Astrocyte (in vitro differentiated cells and primary cell): ENCODE results near the gene CHST3. TPM values are rescaled to one million over a fixed set of nuclear protein-coding genes. Genes with fewer than 3 reads are reported as not detected.

Experiments
- DNase-seq: peaks from one replicate; pipeline ENCODE4 v3.0.0-alpha.2; 2010; ENCODE audit warnings: low read depth
- FAIRE-seq: peaks from 2 replicates; lab custom pipeline; 2011; peaks lifted over from hg19 to GRCh38; lab: Jason Lieb, UNC
- H2AFZ ChIP-seq: 2 replicates; pipeline ENCODE4 v1.6.0; 2012; ENCODE audit warnings: low read depth, low read length, inconsistent platforms
- H3K27ac ChIP-seq: 2 replicates; pipeline ENCODE4 v1.5.1; 2011; ENCODE audit warnings: low read depth, low read length, inconsistent platforms
- H3K27me3 ChIP-seq: 2 replicates; pipeline ENCODE4 v1.6.0; 2011; ENCODE audit warnings: low read length, inconsistent platforms; ENCODE audit not compliant: insufficient read depth
- H3K36me3 ChIP-seq: 2 replicates; pipeline ENCODE4 v1.5.1; 2011; ENCODE audit warnings: low read length, inconsistent platforms; ENCODE audit not compliant: insufficient read depth
- H3K4me1 ChIP-seq: 2 replicates; pipeline ENCODE4 v1.5.1; 2011; ENCODE audit warnings: low read length, inconsistent platforms; ENCODE audit not compliant: insufficient read depth
- H3K4me2 ChIP-seq: 2 replicates; pipeline ENCODE4 v1.6.0; 2012; ENCODE audit warnings: low read length, inconsistent platforms
- H3K4me3 ChIP-seq: 2 replicates; pipeline ENCODE4 v1.5.1; 2011; ENCODE audit warnings: low read depth, mild to moderate bottlenecking, low read length, inconsistent platforms; ENCODE audit not compliant: insufficient read depth
- H3K79me2 ChIP-seq: 2 replicates; pipeline ENCODE4 v1.6.0; 2012; ENCODE audit warnings: mild to moderate bottlenecking, low read length, inconsistent platforms; ENCODE audit not compliant: insufficient read depth
- H3K9ac ChIP-seq: 2 replicates; pipeline ENCODE4 v1.6.0; 2012; ENCODE audit warnings: mild to moderate bottlenecking, low read length, inconsistent platforms
- H3K9me3 ChIP-seq: 2 replicates; pipeline ENCODE4 v1.5.1; 2012; ENCODE audit warnings: low read depth, mild to moderate bottlenecking, low read length, inconsistent platforms; ENCODE audit not compliant: insufficient read depth
- H4K20me1 ChIP-seq: 2 replicates; pipeline ENCODE4 v1.6.0; 2012; ENCODE audit warnings: low read length, inconsistent platforms; ENCODE audit not compliant: insufficient read depth
- H3K27ac Mint-ChIP-seq: one replicate; pipeline ENCODE4 v1.8.0; 2021; ENCODE audit warnings: mild to moderate bottlenecking, mixed read lengths; ENCODE audit not compliant: unreplicated experiment
- H3K27me3 Mint-ChIP-seq: one replicate; pipeline ENCODE4 v1.8.0; 2021; ENCODE audit warnings: low read depth, mixed read lengths; ENCODE audit not compliant: unreplicated experiment
- H3K36me3 Mint-ChIP-seq: one replicate; pipeline ENCODE4 v1.8.0; 2021; ENCODE audit warnings: low read depth, mixed read lengths; ENCODE audit not compliant: unreplicated experiment
- H3K4me1 Mint-ChIP-seq: one replicate; pipeline ENCODE4 v1.8.0; 2021; ENCODE audit warnings: low read depth, mixed read lengths; ENCODE audit not compliant: unreplicated experiment
- H3K4me3 Mint-ChIP-seq: one replicate; pipeline ENCODE4 v1.8.0; 2021; ENCODE audit warnings: mild to moderate bottlenecking, moderate library complexity, mixed read lengths; ENCODE audit not compliant: unreplicated experiment
- H3K9me3 Mint-ChIP-seq: one replicate; pipeline ENCODE4 v1.8.0; 2021; ENCODE audit warnings: mild to moderate bottlenecking, mixed read lengths; ENCODE audit not compliant: unreplicated experiment
- CTCF ChIP-seq: IDR thresholded peaks from 2 replicates; pipeline ENCODE4 v1.5.1; 2011; ENCODE audit warnings: low read depth, mild to moderate bottlenecking, inconsistent platforms, low read length, moderate library complexity; ENCODE audit not compliant: insufficient read depth
- EZH2 ChIP-seq: IDR thresholded peaks from 2 replicates; pipeline ENCODE4 v1.6.1; 2012; ENCODE audit warnings: mild to moderate bottlenecking, low read length, inconsistent platforms; ENCODE audit not compliant: insufficient read depth
- total RNA-seq: library from RNA; stranded (reverse); gene quantifications from 2 replicates; pipeline ENCODE4 v1.2.1, GENCODE V29; 2021

CHST3 gene
- total RNA-seq, 1 donor from 2014 or later = 43.5 TPM

DNA sequence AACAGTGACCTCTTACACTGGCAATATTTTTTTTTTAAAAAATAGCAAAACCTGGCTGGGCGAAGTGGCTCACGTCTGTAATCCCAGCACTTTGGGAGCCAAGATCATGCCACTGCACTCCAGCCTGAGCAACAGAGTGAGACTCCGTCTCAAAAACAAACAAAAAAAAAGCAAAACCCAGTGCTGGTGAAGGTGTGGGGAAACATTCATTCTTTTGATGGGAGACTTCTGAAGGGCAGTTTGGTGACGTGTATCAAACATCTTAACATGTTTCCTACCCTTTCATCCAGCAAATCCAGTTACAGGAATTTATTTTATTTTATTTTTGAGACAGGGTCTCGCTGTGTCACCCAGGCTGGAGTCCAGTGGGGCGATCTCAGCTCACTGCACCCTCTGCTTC lies 58.0 kb downstream of the CHST3 start:
- H4K20me1 ChIP-seq = no peaks in the 10 kb centered on the region
- Mint-ChIP-seq H3K27ac (no peak overlapping the region), H3K4me3 (no peak overlapping the region), H3K36me3 (no peaks in the 10 kb centered on the region), H3K27me3 (no peaks in the 10 kb centered on the region), H3K4me1 (peaks cover 12% of the 10 kb centered on the region), H3K9me3 (peaks cover 5% of the 10 kb centered on the region)
- H3K4me3 ChIP-seq = no peak overlapping the region
- FAIRE-seq (no peak), DNase-seq (no peak)
- peaks cover 2% of the 10 kb centered on the region for H3K27me3 ChIP-seq
- no peak overlapping the region for H3K9ac ChIP-seq
- H3K4me1 ChIP-seq = peaks cover 9% of the 10 kb centered on the region
- no peaks in the 10 kb centered on the region for H3K9me3 ChIP-seq
- H3K4me2 ChIP-seq = no peak overlapping the region
- no peak overlapping the region for H2AFZ ChIP-seq
- no peak for TF ChIP-seq EZH2
- no peak for TF ChIP-seq CTCF
- H3K27ac ChIP-seq = no peak overlapping the region
- no peaks in the 10 kb centered on the region for H3K36me3 ChIP-seq
- no peaks in the 10 kb centered on the region for H3K79me2 ChIP-seq

DNA sequence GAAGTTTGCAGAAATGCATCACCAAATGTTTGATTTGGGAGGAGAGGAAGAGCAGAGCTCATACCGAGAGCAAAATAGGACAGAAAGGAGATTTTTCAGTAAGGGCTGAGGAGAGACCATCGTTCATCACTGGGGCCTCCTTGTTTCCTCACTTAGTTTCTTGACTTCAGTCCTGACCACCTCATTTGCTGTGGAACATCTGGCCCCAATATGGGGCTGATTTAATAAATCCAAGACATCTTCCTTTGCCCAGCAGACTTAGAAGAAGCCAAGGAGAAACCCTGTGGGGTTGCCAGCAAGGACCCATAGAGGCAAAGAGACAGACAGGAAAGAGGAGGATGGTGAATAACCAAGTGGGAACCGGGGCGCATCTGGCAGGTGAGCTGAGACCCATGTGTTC lies 60.4 kb downstream of the CHST3 start:
- no peak overlapping the region for H3K27ac Mint-ChIP-seq

More for the DNA sequence above, 60.4 kb downstream of the CHST3 start:
- Mint-ChIP-seq H3K27me3 (no peaks in the 10 kb centered on the region), H3K4me1 (peaks cover 8% of the 10 kb centered on the region), H3K36me3 (no peaks in the 10 kb centered on the region), H3K9me3 (peaks cover under 1% of the 10 kb centered on the region), H3K4me3 (no peak overlapping the region)
- no peaks in the 10 kb centered on the region for H3K79me2 ChIP-seq
- H3K9ac ChIP-seq = no peak overlapping the region
- H4K20me1 ChIP-seq = no peaks in the 10 kb centered on the region
- H3K36me3 ChIP-seq = no peaks in the 10 kb centered on the region
- H3K4me2 ChIP-seq = no peak overlapping the region
- no peak overlapping the region for H2AFZ ChIP-seq
- H3K4me1 ChIP-seq = peaks cover 13% of the 10 kb centered on the region
- no peak overlapping the region for H3K27ac ChIP-seq
- no peak overlapping the region for H3K4me3 ChIP-seq
- H3K9me3 ChIP-seq = no peaks in the 10 kb centered on the region
- H3K27me3 ChIP-seq = peaks cover 1% of the 10 kb centered on the region
- no peak for DNase-seq
- TF ChIP-seq EZH2 (no peak), CTCF (no peak)
- FAIRE-seq = no peak
